LNCAP (cell line): Measurements from ENCODE around the gene DDX41.

ENCODE experiments used
- CTCF ChIP-seq: fragments of 450-650 bp; IDR thresholded peaks from 2 replicates; pipeline ENCODE4 v1.5.1; 2017; ENCODE audit warnings: mild to moderate bottlenecking

DDX41 gene

GRCh38 chr5:177487144-177487543 is 29.6 kb downstream of the DDX41 start:
- TF ChIP-seq CTCF, result no peak

- TF ChIP-seq CTCF, result no peak
These were observed 30.5 kb downstream of the DDX41 start for GRCh38 chr5:177486256-177486655.

GRCh38 chr5:177484902-177485549 is 31.7 kb downstream of the DDX41 start:
- TF ChIP-seq CTCF, result no peak

- TF ChIP-seq CTCF, result no peak
These were observed 32.5 kb downstream of the DDX41 start for GRCh38 chr5:177483994-177484901.

- no peak for TF ChIP-seq CTCF
These were observed 33.7 kb downstream of the DDX41 start for GRCh38 chr5:177483042-177483441.

GRCh38 chr5:177482359-177482795 is 34.4 kb downstream of the DDX41 start:
- no peak for TF ChIP-seq CTCF

GRCh38 chr5:177479774-177480173 is 37.0 kb downstream of the DDX41 start:
- TF ChIP-seq CTCF, result no peak
